Motor neuron (in vitro differentiated cells): ENCODE results near the gene FBXW12. TPM values are rescaled to one million over a fixed set of nuclear protein-coding genes. Genes with fewer than 3 reads are reported as not detected.
"Not testable (repeated sequence)": the region's sequence is repeated elsewhere in the genome, so short reads cannot be mapped to it uniquely, and the experiment has no call there.

Experiments used
- ATAC-seq, 8 experiments: fragments of 200-7000 bp; cut with Tn5 transposase; replicated peaks in 6 of 8; 2 replicates each; pipeline ENCODE4 v1.8.0; 2021; ENCODE audit warnings: mild to moderate bottlenecking in 8 of 8, moderate library complexity in 8 of 8
- H3K27ac ChIP-seq, 2 donors: fragments of 250-450 bp; sonication (Bioruptor Pico); 2 replicates each; pipeline ENCODE4 v1.9.0; 2021; ENCODE audit warnings: antibody characterized with exemption in 2 of 2, mild to moderate bottlenecking in 2 of 2, moderate library complexity in 1 of 2
- H3K4me1 ChIP-seq, 2 donors: fragments of 250-450 bp; sonication (Bioruptor Pico); replicated peaks in 1 of 2; 2 replicates each; pipeline ENCODE4 v1.6.1; 2021; ENCODE audit warnings: antibody characterized with exemption in 2 of 2, mild to moderate bottlenecking in 2 of 2, moderate library complexity in 1 of 2
- H3K4me3 ChIP-seq, 5 donors: fragments of 250-450 bp; sonication (Bioruptor Pico); 2 replicates each; pipeline ENCODE4 v1.9.0; 2021; ENCODE audit warnings: antibody characterized with exemption in 5 of 5, mild to moderate bottlenecking in 5 of 5, moderate library complexity in 4 of 5
- WGBS, 10 experiments: fragments of 450-650 bp; shearing (Covaris generic); methylation state at CpG; one replicate each; pipeline ENCODE4 v1.0.0; 2022; 5-methylcytosine and 5-hydroxymethylcytosine counted together
- in situ Hi-C, 9 experiments: fragments of 400-800 bp; cut with MboI; loops; one replicate each; pipeline ENCODE4 v1.15.0; 2021; ENCODE audit warnings: low sequenced_read_pairs in 9 of 9, low pct_unique_long_range_greater_than_20kb in 2 of 9; ENCODE audit not compliant: unreplicated experiment in 9 of 9
- total RNA-seq, 8 experiments: library from RNA; unstranded; fragments of 300-600 nt; gene quantifications; 2 replicates each; pipeline versions ENCODE4 v1.2.3 to v1.2.4, GENCODE V29; 2022

FBXW12 gene, protein sequence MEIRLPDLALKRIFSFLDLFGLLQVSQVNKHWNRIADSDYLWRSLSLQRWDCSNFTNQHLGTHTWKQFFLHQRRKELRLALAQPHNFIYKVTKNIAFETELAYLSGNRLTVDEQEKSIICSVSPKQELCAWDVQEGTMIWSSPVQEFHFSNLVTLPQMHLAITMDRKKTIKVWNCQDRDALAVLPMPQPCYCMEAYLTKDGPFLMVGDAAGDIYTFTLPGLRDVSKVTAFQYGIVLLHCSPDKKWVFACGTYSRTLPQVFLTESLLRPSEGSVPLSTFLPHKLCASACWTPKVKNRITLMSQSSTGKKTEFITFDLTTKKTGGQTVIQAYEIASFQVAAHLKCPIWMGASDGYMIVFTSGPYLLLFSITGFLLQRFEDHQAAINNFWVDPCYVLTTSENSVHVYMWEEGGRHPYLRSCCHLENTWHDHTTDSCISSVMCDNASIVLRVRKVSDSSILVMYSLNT
- under 1 TPM in 7 of 8 experiments, not detected in 1; 0.15 to 0.96 (median 0.38) TPM for total RNA-seq

DNA sequence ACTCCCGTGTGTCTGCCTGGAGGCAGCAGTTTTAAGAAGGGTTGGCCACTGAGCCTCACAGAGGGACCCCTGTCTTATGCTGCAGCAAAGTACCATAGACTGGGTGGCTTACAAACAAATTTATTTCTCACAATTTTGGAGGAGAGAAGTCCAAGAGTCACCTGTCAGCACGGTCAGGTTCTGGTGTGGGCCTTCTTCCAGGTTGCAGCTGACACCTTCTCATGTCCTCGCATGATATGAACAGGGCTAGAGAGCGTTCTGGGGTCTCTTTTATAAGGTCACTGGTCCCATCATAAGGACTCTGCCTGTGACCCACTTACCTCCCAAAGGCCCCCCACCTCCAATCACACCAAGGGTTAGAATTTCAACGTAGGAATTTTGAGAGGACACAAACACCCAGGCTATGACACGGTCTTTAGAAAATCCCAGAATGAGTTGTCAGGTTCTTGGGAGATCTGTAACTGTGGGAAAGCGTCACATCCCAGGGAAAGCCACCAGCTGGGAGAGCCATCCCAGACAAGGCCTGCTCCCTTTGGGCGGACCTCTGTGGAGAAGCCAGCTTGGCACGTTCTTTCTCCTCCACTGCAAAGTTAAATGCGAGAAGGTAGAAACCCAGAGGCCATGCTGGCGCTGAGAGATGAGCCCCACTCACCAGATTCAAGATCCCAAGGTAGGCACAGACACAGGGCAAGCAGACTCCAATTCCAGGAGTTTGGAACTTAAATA is at the start of gene FBXW12:
Gene FBXW12, plus strand, starts transcription at position 569 of the 726 bp plus-strand sequence. CDS start 549 bp downstream, outside the sequence.
- Histone ChIP-seq H3K4me1 (peaks cover 5 to 6% of the 10 kb centered on the region in 2 donors), H3K4me3 (no peak within 1 kb of the TSS), H3K27ac (no peak within 1 kb of the TSS)
- WGBS, 10 experiments = 70 to 90% (median 82%) methylated on average over 2 to 7 of the region's 11 CpGs
- in situ Hi-C loops = no loop called here
- no peak for ATAC-seq

DNA sequence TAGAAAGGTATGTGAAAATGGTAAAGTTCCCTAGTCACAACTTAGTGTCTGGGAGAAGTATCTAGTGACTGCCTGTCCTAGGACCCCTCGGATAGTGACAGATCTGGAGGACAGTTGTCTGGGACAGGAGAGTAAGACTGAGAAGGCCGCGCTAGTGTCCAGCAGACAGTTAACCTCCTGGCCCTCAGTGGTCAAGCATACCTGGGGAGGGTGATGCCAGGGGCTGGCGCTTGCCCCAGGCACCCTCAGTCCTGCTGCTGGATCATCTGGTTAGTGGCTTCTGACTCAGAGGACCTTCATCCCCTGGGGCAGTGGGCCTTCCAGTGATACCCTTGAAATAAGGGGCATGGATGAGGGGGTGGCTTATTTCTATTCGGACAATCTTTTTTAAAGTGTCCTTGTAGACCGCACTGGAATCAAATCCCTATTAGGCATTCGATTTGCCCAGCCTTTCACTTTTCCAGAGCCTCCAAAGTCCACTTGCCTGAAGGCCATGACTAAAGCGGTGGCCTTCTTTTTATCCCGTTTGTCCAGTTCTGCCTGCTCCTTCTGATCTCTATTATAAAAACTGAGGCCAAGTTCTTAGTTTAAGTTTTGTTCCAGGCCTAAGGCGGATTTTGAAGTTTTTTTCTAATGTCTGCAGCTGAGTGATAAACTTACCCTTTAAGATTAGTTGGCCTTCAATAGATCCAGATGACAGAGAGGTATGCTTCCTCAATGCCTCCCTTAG is 40.1 kb upstream of the FBXW12 start:
- in situ Hi-C loops, ATAC-seq, H3K4me1 ChIP-seq, H3K4me3 ChIP-seq, H3K27ac ChIP-seq: not testable (repeated sequence)
- 50 to 97% (median 82%) methylated on average over 2 to 7 of the region's 10 CpGs for WGBS, 10 experiments

DNA sequence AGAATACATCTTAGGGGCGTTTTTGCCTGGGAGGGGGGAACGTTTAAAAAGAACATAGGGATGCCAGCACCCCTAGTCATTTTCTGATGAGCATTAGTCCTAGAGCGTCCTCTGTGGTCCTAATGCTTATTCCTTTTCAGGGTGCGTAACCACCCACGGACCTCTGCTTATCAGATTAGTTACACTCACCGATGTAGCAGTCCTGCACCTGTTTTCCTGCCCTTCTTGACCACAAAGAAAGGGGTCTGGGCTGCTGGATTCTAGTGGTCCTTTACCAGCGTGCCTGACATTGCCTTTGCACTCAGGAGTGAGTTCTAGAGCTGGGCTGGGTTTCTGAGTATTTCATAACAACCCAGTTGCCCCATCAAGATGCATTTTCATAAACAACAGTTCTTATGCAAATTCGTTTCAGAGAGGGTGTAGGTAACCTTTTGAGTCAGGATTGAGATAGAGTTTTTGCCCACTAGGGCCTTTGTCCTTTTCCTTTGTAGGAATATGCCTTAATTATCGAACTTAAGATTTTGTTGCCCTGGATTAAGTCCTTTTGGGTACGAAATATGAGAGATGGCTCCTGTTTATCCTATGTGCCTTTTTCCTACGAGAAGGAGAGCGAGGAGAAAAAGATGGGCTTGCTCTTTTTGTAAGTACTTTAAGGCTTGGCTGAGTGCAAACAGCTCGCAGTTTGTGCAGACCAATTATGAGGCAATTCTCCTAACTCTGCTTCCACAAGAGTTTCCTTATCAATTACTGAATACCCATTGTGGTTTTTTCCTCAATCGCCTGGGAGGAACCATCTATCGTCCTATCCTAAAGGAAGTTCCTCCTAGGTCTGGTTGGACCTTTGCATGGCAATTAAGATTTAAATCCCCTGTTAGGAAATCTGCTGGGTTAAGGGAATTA is 38.4 kb upstream of the FBXW12 start, which contains the start of gene SPINK8:
Gene SPINK8, minus strand, starts transcription at position 316 of the 900 bp plus-strand sequence. CDS start 5,320 bp downstream, outside the sequence.
- H3K27ac ChIP-seq, in situ Hi-C loops, ATAC-seq, H3K4me1 ChIP-seq, H3K4me3 ChIP-seq: not testable (repeated sequence)
- WGBS, 10 experiments = 17 to 100% (median 71%) methylated on average over 1 to 14 of the region's 15 CpGs

DNA sequence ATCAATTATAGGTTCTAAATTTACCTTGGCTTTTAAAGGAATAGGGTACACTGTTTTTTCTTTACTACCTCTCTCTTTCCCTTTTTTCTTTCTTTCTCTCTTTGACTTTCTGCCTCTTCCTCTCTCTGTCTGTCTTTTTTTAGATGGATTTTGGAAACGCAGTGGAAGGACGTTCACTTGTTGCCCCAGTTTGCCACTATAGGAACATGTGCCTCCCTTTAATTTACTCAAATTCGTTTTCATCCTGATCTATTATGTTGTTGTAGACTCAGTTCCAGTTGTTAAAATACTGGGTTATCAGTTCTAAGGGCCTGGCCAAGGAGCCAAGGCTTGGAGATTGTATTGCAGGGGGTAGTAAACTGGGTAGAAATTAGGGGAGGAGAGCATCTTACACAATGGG is 37.4 kb upstream of the FBXW12 start:
- Histone ChIP-seq H3K27ac (no peak overlapping the region), H3K4me3 (no peak overlapping the region), H3K4me1 (no peaks in the 10 kb centered on the region)
- no peak for ATAC-seq
- 38 to 92% (median 70%) methylated on average over 2 to 3 of the region's 3 CpGs; no CpG with 5 or more reads in 1 of the 10 experiments for WGBS, 10 experiments
- in situ Hi-C loops = no loop called here

DNA sequence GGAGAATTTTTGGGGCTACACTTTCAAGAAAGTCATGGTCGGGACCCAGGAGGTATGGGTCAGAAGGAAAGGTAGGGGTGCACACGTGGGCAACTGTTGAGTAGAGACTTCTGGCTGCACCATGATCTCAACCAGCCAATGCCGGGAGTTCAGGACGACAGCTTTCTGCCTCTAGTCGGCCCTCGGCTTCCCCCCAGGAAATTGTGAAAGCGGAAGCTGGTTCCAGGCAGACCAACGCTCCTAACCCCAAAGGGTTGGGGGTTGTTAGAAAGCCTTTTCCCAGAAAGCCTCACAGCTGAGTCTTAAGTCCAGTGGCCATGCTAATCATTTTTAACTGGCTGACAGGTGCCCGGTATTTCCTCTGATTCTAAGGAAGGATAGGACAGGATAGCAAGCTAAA is 36.7 kb upstream of the FBXW12 start:
- in situ Hi-C loops, H3K4me3 ChIP-seq, ATAC-seq, H3K27ac ChIP-seq, H3K4me1 ChIP-seq: not testable (repeated sequence)
- WGBS, 10 experiments = 70 to 100% (median 77%) methylated on average over 2 to 6 of the region's 9 CpGs; no CpG with 5 or more reads in 3 of the 10 experiments

DNA sequence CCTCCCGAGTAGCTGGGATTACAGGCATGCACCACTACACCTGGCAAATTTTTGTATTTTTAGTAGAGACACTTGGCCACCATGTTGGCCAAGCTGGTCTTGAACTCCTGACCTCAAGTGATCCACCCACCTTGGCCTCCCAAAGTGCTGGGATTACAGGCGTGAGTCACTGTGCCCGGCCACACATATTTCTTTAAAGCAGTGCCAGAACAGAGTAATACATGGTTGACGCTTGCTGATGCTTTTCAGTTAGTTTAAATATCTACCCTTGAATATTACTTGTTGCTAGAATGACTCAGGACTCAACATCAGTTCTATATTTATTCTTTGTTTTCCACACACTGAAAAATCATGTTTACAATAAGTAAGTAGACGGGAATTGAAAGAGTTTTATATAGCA is 34.5 kb upstream of the FBXW12 start:
- 10 to 95% (median 75%) methylated on average over 1 to 5 of the region's 5 CpGs; no CpG with 5 or more reads in 1 of the 10 experiments for WGBS, 10 experiments
- H3K27ac ChIP-seq, H3K4me1 ChIP-seq, H3K4me3 ChIP-seq, in situ Hi-C loops: not testable (repeated sequence)
- ATAC-seq = peak in 2 of 8 experiments; percentile 99

DNA sequence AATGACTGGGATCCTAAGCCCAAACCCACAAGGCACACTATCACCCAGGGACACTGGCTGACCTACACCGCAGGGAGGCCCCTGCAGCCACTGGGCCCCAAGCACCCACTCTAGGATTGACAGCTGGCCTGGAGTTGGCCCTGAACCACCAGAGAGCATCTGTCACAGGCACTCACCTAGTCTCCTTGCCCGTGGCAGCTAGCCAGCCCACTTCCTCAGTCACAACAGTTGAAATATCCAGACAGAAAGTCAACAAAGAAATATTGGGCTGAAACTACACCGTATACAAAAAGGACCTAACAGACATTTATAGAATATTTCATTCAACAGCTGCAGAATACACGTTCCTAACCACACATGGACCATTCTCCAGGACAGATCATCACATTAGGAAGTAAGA is 33.4 kb upstream of the FBXW12 start:
- Histone ChIP-seq H3K4me3 (no peak overlapping the region), H3K27ac (no peak overlapping the region), H3K4me1 (no peaks in the 10 kb centered on the region)
- in situ Hi-C loops = no loop called here
- WGBS, 10 experiments = 16 to 100% (median 72%) methylated on average over 1 to 4 of the region's 4 CpGs; no CpG with 5 or more reads in 4 of the 10 experiments
- no peak for ATAC-seq

DNA sequence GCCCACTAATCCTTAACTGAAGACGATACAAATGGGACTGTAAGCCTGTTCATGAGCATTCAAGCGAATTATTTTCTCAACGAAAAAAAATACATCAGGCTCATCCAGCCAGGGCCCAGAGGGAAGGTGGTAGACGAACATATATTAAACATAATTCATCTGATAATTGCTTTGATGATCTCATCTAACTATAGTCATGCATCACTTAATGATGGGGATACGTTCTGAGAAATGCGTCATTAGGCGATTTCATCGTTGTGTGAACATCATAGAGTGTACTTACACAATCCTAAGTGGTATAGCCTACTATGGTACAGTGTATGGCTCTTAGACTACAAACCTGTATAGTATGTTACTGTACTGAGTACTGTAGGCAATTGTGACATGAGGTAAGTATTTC is 28.6 kb upstream of the FBXW12 start:
- WGBS, 10 experiments = 54 to 95% (median 80%) methylated on average over 1 to 8 of the region's 8 CpGs; no CpG with 5 or more reads in 2 of the 10 experiments
- no peak overlapping the region for H3K4me3 ChIP-seq
- no peak overlapping the region for H3K27ac ChIP-seq
- in situ Hi-C loops = no loop called here
- ATAC-seq = peak in 5 of 8 experiments; percentile 43 to 96 (median 94)
- no peaks in the 10 kb centered on the region for H3K4me1 ChIP-seq

DNA sequence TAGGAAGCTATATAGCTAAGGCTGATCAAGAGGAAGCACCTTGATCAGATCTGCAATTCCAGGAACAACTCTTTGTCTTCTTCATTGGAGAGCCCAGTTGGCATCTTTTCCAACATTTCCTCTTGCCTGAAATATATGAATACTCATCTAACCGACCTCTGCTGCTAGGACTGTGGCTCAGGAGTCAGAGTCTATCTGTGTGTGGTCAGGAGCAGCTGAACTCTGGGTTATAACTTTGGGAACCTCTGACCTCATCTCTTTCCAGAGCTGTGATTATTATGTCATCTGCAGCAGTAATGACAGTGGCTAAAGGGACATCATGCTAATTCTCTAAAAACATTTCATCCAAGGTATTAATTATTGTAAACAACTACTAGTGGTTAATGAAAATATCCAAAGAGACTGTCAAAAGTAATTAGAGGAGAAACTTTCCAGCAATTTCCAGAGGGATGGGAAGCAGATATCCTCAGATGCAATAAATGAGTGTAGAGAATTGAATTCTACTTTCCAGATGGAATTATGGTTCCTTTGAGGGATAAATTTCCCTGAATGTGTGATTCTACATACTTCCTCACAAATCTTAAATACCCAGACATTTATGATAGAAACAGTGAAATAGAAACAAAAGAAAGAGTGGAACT is 27.0 kb upstream of the FBXW12 start:
- Histone ChIP-seq H3K27ac (no peak overlapping the region), H3K4me3 (no peak overlapping the region), H3K4me1 (no peaks in the 10 kb centered on the region)
- WGBS, 10 experiments = 0 to 63% (median 19%) methylated on average over 1 of the region's 1 CpG; no CpG with 5 or more reads in 6 of the 10 experiments
- in situ Hi-C loops = no loop called here
- ATAC-seq = peak in 2 of 8 experiments; percentile 13 to 27

DNA sequence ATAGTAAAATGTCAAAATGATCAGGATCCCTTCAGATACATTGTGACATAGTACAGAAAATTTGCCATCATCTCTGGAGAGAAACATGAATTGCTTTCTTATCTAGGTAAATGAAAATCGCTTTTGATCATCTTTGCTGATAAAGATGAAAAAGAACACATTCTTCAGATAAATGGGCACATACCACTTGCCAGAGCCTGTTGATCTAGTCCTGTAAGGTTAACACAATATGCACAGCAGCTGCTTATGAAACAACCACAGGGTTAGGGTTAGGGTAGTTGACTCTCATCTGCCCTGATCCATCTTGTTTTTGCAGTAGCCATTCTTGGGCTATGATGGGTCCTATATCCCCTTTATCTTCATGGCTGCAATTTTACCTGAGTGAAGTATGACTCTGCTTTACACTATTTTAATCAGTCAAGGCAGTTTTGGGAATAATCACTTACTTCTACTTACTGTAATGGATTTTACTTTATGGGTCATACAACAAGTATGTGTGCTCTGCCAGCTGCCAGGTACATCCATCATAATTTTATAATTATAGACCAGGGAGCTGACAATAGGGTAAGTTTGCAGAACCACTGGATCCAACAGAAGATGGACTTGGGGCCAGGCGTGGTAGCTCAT is 26.0 kb upstream of the FBXW12 start:
- H3K4me3 ChIP-seq = no peak overlapping the region
- in situ Hi-C loops = no loop called here
- 0 to 80% (median 62%) methylated on average over 1 to 2 of the region's 2 CpGs; no CpG with 5 or more reads in 1 of the 10 experiments for WGBS, 10 experiments
- no peaks in the 10 kb centered on the region for H3K4me1 ChIP-seq
- ATAC-seq = no peak
- H3K27ac ChIP-seq = no peak overlapping the region

DNA sequence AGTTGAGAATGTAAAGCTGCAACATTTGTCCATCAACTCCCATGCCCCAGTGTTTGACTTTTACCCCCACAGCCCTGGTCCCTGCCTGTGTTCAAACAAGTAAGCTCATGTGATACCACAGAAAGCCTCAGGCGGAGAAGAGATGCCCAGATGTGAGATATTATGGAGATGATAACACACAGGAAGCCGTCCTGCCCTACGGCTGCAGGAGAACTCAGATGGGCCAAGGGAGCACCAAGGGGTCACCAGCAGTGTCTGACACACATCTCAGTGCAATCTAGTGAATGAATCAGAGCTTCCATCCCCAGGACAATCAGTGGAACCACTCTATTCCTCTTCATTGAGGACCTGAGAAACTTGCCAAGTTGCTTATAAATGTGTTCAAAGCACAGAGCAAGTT is 24.5 kb upstream of the FBXW12 start:
- in situ Hi-C loops = no loop called here
- WGBS, 10 experiments = 18 to 100% methylated on average over 1 to 3 of the region's 3 CpGs; no CpG with 5 or more reads in 8 of the 10 experiments
- Histone ChIP-seq H3K27ac (no peak overlapping the region), H3K4me1 (no peaks in the 10 kb centered on the region), H3K4me3 (no peak overlapping the region)
- peak in 3 of 8 experiments; percentile 44 to 68 (median 64) for ATAC-seq
